H9 (cell line): ENCODE measurements around the gene TMOD4. TPM values are rescaled to one million over a fixed set of nuclear protein-coding genes. Genes with fewer than 3 reads are reported as not detected.
A peak's percentile ranks its signal among the peaks of the same experiment; 100 is the strongest.
"Not testable (repeated sequence)": the region's sequence is repeated elsewhere in the genome, so short reads cannot be mapped to it uniquely, and the experiment has no call there.

Experiments
- DNase-seq: peaks from one replicate; pipeline ENCODE4 v3.0.0-alpha.2; 2017
- H2AFZ ChIP-seq: one replicate; pipeline ENCODE4 v1.6.1; 2013; ENCODE audit warnings: mild to moderate bottlenecking, low read length, control low read depth, moderate library complexity
- H2AK5ac ChIP-seq: 2 replicates; pipeline ENCODE4 v1.6.1; 2013; ENCODE audit warnings: low read length, control low read depth, mixed read lengths; ENCODE audit not compliant: insufficient read length
- H2BK120ac ChIP-seq: one replicate; pipeline ENCODE4 v1.6.1; 2013; ENCODE audit warnings: low read depth, mild to moderate bottlenecking, low read length, control low read depth, inconsistent platforms; ENCODE audit not compliant: poor library complexity, severe bottlenecking
- H2BK12ac ChIP-seq: 2 replicates; pipeline ENCODE4 v1.6.1; 2013; ENCODE audit warnings: low read length, control low read depth, mixed read lengths, low read depth; ENCODE audit not compliant: insufficient read length
- H2BK15ac ChIP-seq: 2 replicates; pipeline ENCODE4 v1.6.1; 2013; ENCODE audit warnings: low read depth, low read length, control low read depth
- H2BK20ac ChIP-seq: one replicate; pipeline ENCODE4 v1.6.1; 2013; ENCODE audit warnings: low read depth, mild to moderate bottlenecking, low read length, control low read depth, inconsistent platforms; ENCODE audit not compliant: poor library complexity, severe bottlenecking
- H2BK5ac ChIP-seq: 2 replicates; pipeline ENCODE4 v1.6.1; 2013; ENCODE audit warnings: low read length, control low read depth, mixed read lengths; ENCODE audit not compliant: insufficient read length
- H3K14ac ChIP-seq: 2 replicates; pipeline ENCODE4 v1.6.1; 2013; ENCODE audit warnings: low read length, control low read depth; ENCODE audit not compliant: insufficient read depth
- H3K18ac ChIP-seq: 2 replicates; pipeline ENCODE4 v1.6.1; 2013; ENCODE audit warnings: low read depth, mild to moderate bottlenecking, mixed read lengths, low read length, control low read depth; ENCODE audit not compliant: insufficient read length
- H3K23ac ChIP-seq: 2 replicates; pipeline ENCODE4 v1.6.1; 2013; ENCODE audit warnings: low read length, control low read depth, mixed read lengths, low read depth; ENCODE audit not compliant: insufficient read length
- H3K23me2 ChIP-seq: 2 replicates; pipeline ENCODE4 v1.6.1; 2013; ENCODE audit warnings: low read depth, mild to moderate bottlenecking, mixed read lengths, low read length, control low read depth; ENCODE audit not compliant: insufficient read length, poor library complexity, severe bottlenecking
- H3K27ac ChIP-seq: 2 replicates; pipeline ENCODE4 v1.5.1; 2013; ENCODE audit warnings: low read length, control low read depth, mixed read lengths, low read depth; ENCODE audit not compliant: insufficient read length
- H3K27me3 ChIP-seq: 2 replicates; pipeline ENCODE4 v1.6.1; 2013; ENCODE audit warnings: low read length, control low read depth, inconsistent platforms; ENCODE audit not compliant: insufficient read depth
- H3K4ac ChIP-seq: 2 replicates; pipeline ENCODE4 v1.6.1; 2013; ENCODE audit warnings: low read depth, mild to moderate bottlenecking, control low read depth, inconsistent platforms, low read length, moderate library complexity
- H3K4me1 ChIP-seq: 2 replicates; pipeline ENCODE4 v1.6.1; 2013; ENCODE audit warnings: low read length, control low read depth, inconsistent platforms; ENCODE audit not compliant: insufficient read depth
- H3K4me2 ChIP-seq: 2 replicates; pipeline ENCODE4 v1.6.1; 2013; ENCODE audit warnings: low read length, control low read depth, mixed read lengths; ENCODE audit not compliant: insufficient read length, insufficient read depth
- H3K56ac ChIP-seq: 2 replicates; pipeline ENCODE4 v1.6.1; 2013; ENCODE audit warnings: low read depth, mild to moderate bottlenecking, mixed read lengths, low read length, control low read depth; ENCODE audit not compliant: insufficient read length
- H3K79me1 ChIP-seq: 2 replicates; pipeline ENCODE4 v1.6.1; 2013; ENCODE audit warnings: low read depth, mild to moderate bottlenecking, moderate library complexity, low read length, control low read depth, inconsistent platforms; ENCODE audit not compliant: insufficient read depth, poor library complexity, severe bottlenecking
- H3K79me2 ChIP-seq: 2 replicates; pipeline ENCODE4 v1.6.1; 2013; ENCODE audit warnings: low read length, control low read depth, inconsistent platforms; ENCODE audit not compliant: insufficient read depth
- H3K9ac ChIP-seq: 2 replicates; pipeline ENCODE4 v1.6.1; 2013; ENCODE audit warnings: low read length, control low read depth, mixed read lengths; ENCODE audit not compliant: insufficient read length; ENCODE audit errors: extremely low read depth
- H3K9me3 ChIP-seq: one replicate; pipeline ENCODE4 v1.6.1; 2013; ENCODE audit warnings: low read depth, low read length, inconsistent platforms; ENCODE audit not compliant: control insufficient read depth
- H3T11ph ChIP-seq: one replicate; pipeline ENCODE4 v1.6.1; 2013; ENCODE audit warnings: mild to moderate bottlenecking, low read length, control low read depth, inconsistent platforms
- H4K20me1 ChIP-seq: one replicate; pipeline ENCODE4 v1.6.1; 2013; ENCODE audit not compliant: control insufficient read depth, insufficient read length, insufficient read depth
- H4K5ac ChIP-seq: 2 replicates; pipeline ENCODE4 v1.6.1; 2013; ENCODE audit warnings: low read depth, mild to moderate bottlenecking, mixed read lengths, low read length, control low read depth; ENCODE audit not compliant: insufficient read length
- H4K8ac ChIP-seq: replicated peaks from 2 replicates; pipeline ENCODE4 v1.6.1; 2013; ENCODE audit warnings: low read length, control low read depth, mixed read lengths, low read depth; ENCODE audit not compliant: insufficient read length
- H4K91ac ChIP-seq: 2 replicates; pipeline ENCODE4 v1.6.1; 2013; ENCODE audit warnings: low read depth, mild to moderate bottlenecking, moderate library complexity, mixed read lengths, low read length, control low read depth; ENCODE audit not compliant: insufficient read length
- H3K27ac Mint-ChIP-seq, 3 experiments: 2 replicates in 2 of 3; 3 replicates in 1 of 3; pipeline ENCODE4 v1.8.0; 2020 to 2021; ENCODE audit warnings: mixed read lengths in 3 of 3, mild to moderate bottlenecking in 1 of 3, moderate library complexity in 1 of 3
- H3K27me3 Mint-ChIP-seq: 2 replicates; pipeline ENCODE4 v1.8.0; 2021; ENCODE audit warnings: low read depth, mild to moderate bottlenecking, moderate library complexity, mixed read lengths
- H3K36me3 Mint-ChIP-seq, 3 experiments: 2 replicates in 2 of 3; 3 replicates in 1 of 3; pipeline ENCODE4 v1.8.0; 2020 to 2021; ENCODE audit warnings: low read depth in 3 of 3, mixed read lengths in 3 of 3; ENCODE audit not compliant: insufficient read depth in 1 of 3
- H3K4me1 Mint-ChIP-seq, 2 experiments: 2 replicates each; pipeline ENCODE4 v1.8.0; 2020; ENCODE audit warnings: mixed read lengths in 2 of 2
- H3K4me3 Mint-ChIP-seq, 2 experiments: 2 replicates in 1 of 2; 3 replicates in 1 of 2; pipeline ENCODE4 v1.8.0; 2020 to 2021; ENCODE audit warnings: mild to moderate bottlenecking in 2 of 2, mixed read lengths in 2 of 2, moderate library complexity in 1 of 2
- H3K9me3 Mint-ChIP-seq, 2 experiments: 2 replicates in 1 of 2; 3 replicates in 1 of 2; pipeline ENCODE4 v1.8.0; 2020; ENCODE audit warnings: mild to moderate bottlenecking in 2 of 2, mixed read lengths in 2 of 2, moderate library complexity in 1 of 2
- CTCF ChIP-seq: fragments of 200-600 bp; sonication (generic); conservative IDR thresholded peaks from 3 replicates; pipeline ENCODE4 v1.8.0; 2021; ENCODE audit warnings: antibody characterized with exemption, mild to moderate bottlenecking
- WGBS: extraction: QIAGEN DNeasy Blood & Tissue Kit; methylation state at CpG from one replicate; pipeline ENCODE4 v1.1.7; 2013; ENCODE audit warnings: missing lambda C conversion rate, low lambda C conversion rate, mixed read lengths; ENCODE audit not compliant: insufficient read length; ENCODE audit errors: extremely low coverage; 5-methylcytosine and 5-hydroxymethylcytosine counted together
- total RNA-seq: library from RNA; stranded (reverse); gene quantifications from 2 replicates; pipeline ENCODE4 v1.2.1, GENCODE V29; 2021

TMOD4 gene
- total RNA-seq, 1 experiment from 2014 or later = 0.42 TPM

GRCh38 chr1:151189637-151190445 lies 14.1 kb upstream of the TMOD4 start, which contains the start of gene VPS72:
Gene VPS72, minus strand, starts transcription at chr1:151190197. Its CDS starts 76 bp downstream, at chr1:151190121.
- no peak within 1 kb of the TSS for H2BK20ac ChIP-seq
- peak within 1 kb of the TSS; percentile 92 for H3K14ac ChIP-seq
- H3K9me3 ChIP-seq = no peaks in the 10 kb centered on the region
- H4K8ac ChIP-seq = no peak within 1 kb of the TSS
- peak within 1 kb of the TSS; percentile 34 for H4K5ac ChIP-seq
- TF ChIP-seq CTCF = no peak
- no peaks in the 10 kb centered on the region for H3K4me1 ChIP-seq
- no peak within 1 kb of the TSS for H3T11ph ChIP-seq
- no peak within 1 kb of the TSS for H3K56ac ChIP-seq
- no peak within 1 kb of the TSS for H3K4ac ChIP-seq
- H3K27me3 ChIP-seq = no peaks in the 10 kb centered on the region
- H3K9ac ChIP-seq = peak within 1 kb of the TSS; percentile 95
- Mint-ChIP-seq H3K27me3 (peaks cover 4% of the 10 kb centered on the region; the same call in 1 of the 2 replicates), H3K9me3 (no peaks in the 10 kb centered on the region; a peak in 1 of 5 replicates), H3K4me1 (peaks cover 6 to 13% of the 10 kb centered on the region in 2 experiments), H3K27ac (peak within 1 kb of the TSS; percentile 99 to 100 (median 100)), H3K36me3 (peaks cover 8 to 21% (median 14%) of the 10 kb centered on the region in 3 experiments; a peak in 6 of 7 replicates), H3K4me3 (peak within 1 kb of the TSS; percentile 100)
- no peak within 1 kb of the TSS for H2BK15ac ChIP-seq
- no peak within 1 kb of the TSS for H2AFZ ChIP-seq
- no peak within 1 kb of the TSS for H3K23ac ChIP-seq
- H2BK12ac ChIP-seq = no peak within 1 kb of the TSS
- H3K4me2 ChIP-seq = peak within 1 kb of the TSS; percentile 92
- no CpG with 5 or more reads among the region's 42 CpGs for WGBS
- peaks cover 4% of the 10 kb centered on the region for H3K23me2 ChIP-seq
- H3K18ac ChIP-seq = peak within 1 kb of the TSS; percentile 90
- no peak within 1 kb of the TSS for H4K91ac ChIP-seq
- no peak within 1 kb of the TSS for H2BK120ac ChIP-seq
- H3K79me1 ChIP-seq = no peaks in the 10 kb centered on the region
- H2AK5ac ChIP-seq = no peak within 1 kb of the TSS
- H2BK5ac ChIP-seq = peak within 1 kb of the TSS; percentile 28
- H3K79me2 ChIP-seq = peaks cover 13% of the 10 kb centered on the region; the same call in 1 of the 2 replicates
- no peak within 1 kb of the TSS for H3K27ac ChIP-seq
- peak; percentile 91 for DNase-seq
- H4K20me1 ChIP-seq = no peaks in the 10 kb centered on the region

GRCh38 chr1:151188667-151189066 lies 12.9 kb upstream of the TMOD4 start:
- H2BK20ac ChIP-seq, H2BK12ac ChIP-seq, H3K27ac Mint-ChIP-seq, H3K23ac ChIP-seq, H3K18ac ChIP-seq, H3K9me3 ChIP-seq, H2BK15ac ChIP-seq, H4K5ac ChIP-seq, H3K4ac ChIP-seq, H3K27me3 Mint-ChIP-seq, H3K27ac ChIP-seq, H2AK5ac ChIP-seq, H3K23me2 ChIP-seq, H3T11ph ChIP-seq, H3K56ac ChIP-seq, H4K8ac ChIP-seq, H3K9me3 Mint-ChIP-seq, H2BK5ac ChIP-seq, H3K4me1 ChIP-seq, H3K79me1 ChIP-seq, H2BK120ac ChIP-seq, H4K20me1 ChIP-seq, H3K14ac ChIP-seq, H2AFZ ChIP-seq, DNase-seq, H3K27me3 ChIP-seq, H4K91ac ChIP-seq: not testable (repeated sequence)
- peaks cover 14 to 32% (median 25%) of the 10 kb centered on the region in 3 experiments for H3K36me3 Mint-ChIP-seq
- Histone ChIP-seq H3K9ac (peak overlapping the region; percentile 95), H3K79me2 (peaks cover 13% of the 10 kb centered on the region; the same call in 1 of the 2 replicates), H3K4me2 (peak overlapping the region; percentile 92)
- peak overlapping the region; percentile 100 for H3K4me3 Mint-ChIP-seq
- H3K4me1 Mint-ChIP-seq = peaks cover 6 to 13% of the 10 kb centered on the region in 2 experiments
- WGBS = no CpG with 5 or more reads among the region's 8 CpGs
